ENCODE data around the gene DYNLL1.
"Not testable (repeated sequence)": the region's sequence is repeated elsewhere in the genome, so short reads cannot be mapped to it uniquely, and the experiment has no call there.

DYNLL1 gene

GRCh38 chr12:120495731-120496412 lies at the start of gene DYNLL1:
TSS of gene DYNLL1 (plus strand) at chr12:120496113. CDS start at chr12:120496422, 309 bp downstream.
- DNase-seq, result peak; percentile 95

- DNase-seq, result not testable (repeated sequence)
Observed at GRCh38 chr12:120446844-120447178, 49.1 kb upstream of the DYNLL1 start.

GRCh38 chr12:120447992-120448391 lies 47.9 kb upstream of the DYNLL1 start:
- DNase-seq, result no peak

- not testable (repeated sequence) for DNase-seq
Observed at GRCh38 chr12:120452524-120452923, 43.4 kb upstream of the DYNLL1 start.

GRCh38 chr12:120453060-120453750 lies 42.7 kb upstream of the DYNLL1 start:
- no peak for DNase-seq

- DNase-seq, result peak; percentile 22
Observed at GRCh38 chr12:120453977-120454376, 41.9 kb upstream of the DYNLL1 start.

GRCh38 chr12:120455302-120455701 lies 40.6 kb upstream of the DYNLL1 start:
- DNase-seq, result no peak

- DNase-seq, result no peak
Observed at GRCh38 chr12:120457133-120457532, 38.8 kb upstream of the DYNLL1 start.

GRCh38 chr12:120460157-120460556 lies 35.8 kb upstream of the DYNLL1 start:
- DNase-seq, result no peak

GRCh38 chr12:120462099-120462640 lies 33.7 kb upstream of the DYNLL1 start:
- no peak for DNase-seq

- DNase-seq, result no peak
Observed at GRCh38 chr12:120463712-120464111, 32.2 kb upstream of the DYNLL1 start.

GRCh38 chr12:120465756-120466155 lies 30.2 kb upstream of the DYNLL1 start:
- DNase-seq, result no peak

- DNase-seq, result peak; percentile 30
Observed at GRCh38 chr12:120466560-120467315, 29.2 kb upstream of the DYNLL1 start.

- no peak for DNase-seq
Observed at GRCh38 chr12:120467439-120467838, 28.5 kb upstream of the DYNLL1 start.

GRCh38 chr12:120468325-120468820 lies 27.5 kb upstream of the DYNLL1 start:
- peak; percentile 5 for DNase-seq

- peak; percentile 45 for DNase-seq
Observed at GRCh38 chr12:120468821-120469449, 27.0 kb upstream of the DYNLL1 start.

GRCh38 chr12:120469450-120470149 lies 26.3 kb upstream of the DYNLL1 start, which contains the start of gene SRSF9:
TSS of gene SRSF9 (minus strand) at chr12:120469748. CDS start at chr12:120469609, 139 bp downstream.
- peak; percentile 96 for DNase-seq

GRCh38 chr12:120470150-120470784 lies 25.6 kb upstream of the DYNLL1 start:
- no peak for DNase-seq

GRCh38 chr12:120472521-120472920 lies 23.4 kb upstream of the DYNLL1 start:
- no peak for DNase-seq

- no peak for DNase-seq
Observed at GRCh38 chr12:120473807-120474615, 21.9 kb upstream of the DYNLL1 start.

GRCh38 chr12:120474616-120474960 lies 21.3 kb upstream of the DYNLL1 start:
- DNase-seq, result no peak

Measured in COR-L47 (cell line).